ENCODE data around the gene ARMH2.

- TF ChIP-seq POLR2A (IDR thresholded peaks at IDR 0.05) (no peak), CTCF (IDR thresholded peaks at IDR 0.05) (no peak)
Observed at GRCh38 chr6:24778121-24778520, 20.6 kb downstream of the ARMH2 start.

All from esophagus squamous epithelium (tissue), 4 donors.